OCI-LY3 (cell line): ENCODE data around the gene RBM11.

Source experiments
- H2AFZ ChIP-seq: fragments of 200-600, 300-600 bp; shearing (Covaris generic); 2 replicates; pipeline ENCODE4 v1.6.0; 2014; ENCODE audit warnings: antibody characterized with exemption, low read depth, low read length
- H3K27ac ChIP-seq: fragments of 200-600, 300-600 bp; sonication (generic); 2 replicates; pipeline ENCODE4 v1.5.1; 2014; ENCODE audit warnings: mild to moderate bottlenecking, low read length, moderate library complexity, mixed read lengths
- H3K27me3 ChIP-seq: fragments of 200-600, 300-600 bp; sonication (generic); 2 replicates; pipeline ENCODE4 v1.6.1; 2014; ENCODE audit warnings: low read depth, low read length, mixed read lengths
- H3K36me3 ChIP-seq: fragments of 200-600, 300-600 bp; sonication (generic); replicated peaks from 2 replicates; pipeline ENCODE3; 2014; ENCODE audit warnings: low read depth, low read length, mixed read lengths
- H3K4me1 ChIP-seq: fragments of 300-600, 200-600 bp; sonication (generic); 2 replicates; pipeline ENCODE4 v1.6.1; 2014; ENCODE audit warnings: low read length, mixed read lengths
- H3K4me2 ChIP-seq: fragments of 200-600, 300-600 bp; sonication (generic); 2 replicates; pipeline ENCODE4 v1.6.1; 2014; ENCODE audit warnings: low read length, mixed read lengths
- H3K4me3 ChIP-seq: fragments of 300-600, 200-600 bp; sonication (generic); 2 replicates; pipeline ENCODE4 v1.5.1; 2014; ENCODE audit warnings: antibody characterized with exemption, mild to moderate bottlenecking, low read length, moderate library complexity
- H3K79me2 ChIP-seq: fragments of 300-600, 200-600 bp; shearing (Covaris generic); 2 replicates; pipeline ENCODE4 v1.6.1; 2014; ENCODE audit warnings: mild to moderate bottlenecking, low read length, mixed read lengths
- H3K9ac ChIP-seq: fragments of 300-600, 200-600 bp; shearing (Covaris generic); 2 replicates; pipeline ENCODE4 v1.6.0; 2014; ENCODE audit warnings: mild to moderate bottlenecking, low read length, moderate library complexity
- H3K9me3 ChIP-seq: fragments of 200-600, 300-600 bp; shearing (Covaris generic); 2 replicates; pipeline ENCODE4 v1.6.1; 2014; ENCODE audit warnings: low read length, mixed read lengths; ENCODE audit not compliant: insufficient read depth
- H4K20me1 ChIP-seq: fragments of 200-600, 300-600 bp; sonication (generic); 2 replicates; pipeline ENCODE4 v1.6.1; 2016; ENCODE audit warnings: low read length, mixed read lengths; ENCODE audit not compliant: insufficient read depth
- EZH2phosphoT487 ChIP-seq: fragments of 200-600 bp; shearing (Covaris generic); IDR thresholded peaks from 2 replicates; pipeline ENCODE4 v1.6.1; 2018; ENCODE audit warnings: antibody characterized with exemption, mixed run types, low read depth
- TF ChIP-seq, protein P1 (sequence below): fragments of 200-600, 300-600 bp; sonication (generic); IDR thresholded peaks from 2 replicates; pipeline ENCODE4 v1.5.1; 2014; ENCODE audit warnings: antibody characterized with exemption, low read length, low read depth

The RBM11 gene

GRCh38 chr21:14259747-14260146 lies 43.8 kb downstream of the RBM11 start:
- no peak overlapping the region for H3K9ac ChIP-seq
- TF ChIP-seq, protein P1, sequence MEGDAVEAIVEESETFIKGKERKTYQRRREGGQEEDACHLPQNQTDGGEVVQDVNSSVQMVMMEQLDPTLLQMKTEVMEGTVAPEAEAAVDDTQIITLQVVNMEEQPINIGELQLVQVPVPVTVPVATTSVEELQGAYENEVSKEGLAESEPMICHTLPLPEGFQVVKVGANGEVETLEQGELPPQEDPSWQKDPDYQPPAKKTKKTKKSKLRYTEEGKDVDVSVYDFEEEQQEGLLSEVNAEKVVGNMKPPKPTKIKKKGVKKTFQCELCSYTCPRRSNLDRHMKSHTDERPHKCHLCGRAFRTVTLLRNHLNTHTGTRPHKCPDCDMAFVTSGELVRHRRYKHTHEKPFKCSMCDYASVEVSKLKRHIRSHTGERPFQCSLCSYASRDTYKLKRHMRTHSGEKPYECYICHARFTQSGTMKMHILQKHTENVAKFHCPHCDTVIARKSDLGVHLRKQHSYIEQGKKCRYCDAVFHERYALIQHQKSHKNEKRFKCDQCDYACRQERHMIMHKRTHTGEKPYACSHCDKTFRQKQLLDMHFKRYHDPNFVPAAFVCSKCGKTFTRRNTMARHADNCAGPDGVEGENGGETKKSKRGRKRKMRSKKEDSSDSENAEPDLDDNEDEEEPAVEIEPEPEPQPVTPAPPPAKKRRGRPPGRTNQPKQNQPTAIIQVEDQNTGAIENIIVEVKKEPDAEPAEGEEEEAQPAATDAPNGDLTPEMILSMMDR: peak; percentile 64
- no peak for TF ChIP-seq EZH2phosphoT487
- H4K20me1 ChIP-seq: no peaks in the 10 kb centered on the region
- H3K9me3 ChIP-seq: no peaks in the 10 kb centered on the region
- H3K4me2 ChIP-seq: no peak overlapping the region
- no peaks in the 10 kb centered on the region for H3K36me3 ChIP-seq
- no peak overlapping the region for H2AFZ ChIP-seq
- H3K27ac ChIP-seq: no peak overlapping the region
- no peak overlapping the region for H3K4me3 ChIP-seq
- H3K79me2 ChIP-seq: no peaks in the 10 kb centered on the region
- H3K27me3 ChIP-seq: no peaks in the 10 kb centered on the region
- H3K4me1 ChIP-seq: no peaks in the 10 kb centered on the region

GRCh38 chr21:14260174-14260764 lies 44.3 kb downstream of the RBM11 start:
- H3K4me2 ChIP-seq: no peak overlapping the region
- no peak overlapping the region for H3K4me3 ChIP-seq

DNA sequence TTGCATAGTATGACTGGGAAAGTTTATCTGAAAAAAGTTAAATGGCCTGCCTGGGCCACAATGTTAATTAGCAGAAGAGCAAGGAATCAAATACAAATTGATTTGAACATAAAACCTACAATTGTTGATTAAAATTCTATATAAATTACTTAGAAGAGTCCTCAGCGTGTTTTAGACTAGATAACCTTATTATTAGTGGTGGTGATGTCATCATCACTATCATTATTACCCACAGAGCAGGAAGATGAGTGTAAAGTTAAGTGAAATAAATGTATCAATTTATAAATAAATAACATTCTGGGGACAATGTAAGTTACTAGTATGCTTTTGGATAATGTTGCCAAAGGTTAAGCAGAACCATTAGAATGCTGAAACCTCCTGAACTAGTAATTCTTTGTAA lies 46.1 kb downstream of the RBM11 start:
- Histone ChIP-seq H3K36me3 (no peaks in the 10 kb centered on the region), H3K4me3 (no peak overlapping the region), H4K20me1 (no peaks in the 10 kb centered on the region), H2AFZ (no peak overlapping the region), H3K4me2 (no peak overlapping the region), H3K27ac (no peak overlapping the region), H3K9ac (no peak overlapping the region), H3K79me2 (no peaks in the 10 kb centered on the region), H3K4me1 (no peaks in the 10 kb centered on the region), H3K27me3 (no peaks in the 10 kb centered on the region), H3K9me3 (no peaks in the 10 kb centered on the region)
- TF ChIP-seq, protein P1: no peak
- no peak for TF ChIP-seq EZH2phosphoT487

More at GRCh38 chr21:14260174-14260764, 44.3 kb downstream of the RBM11 start:
- no peak overlapping the region for H2AFZ ChIP-seq
- TF ChIP-seq, protein P1: no peak
- no peak for TF ChIP-seq EZH2phosphoT487
- no peak overlapping the region for H3K9ac ChIP-seq
- no peaks in the 10 kb centered on the region for H3K9me3 ChIP-seq
- no peaks in the 10 kb centered on the region for H3K4me1 ChIP-seq
- no peaks in the 10 kb centered on the region for H3K36me3 ChIP-seq
- no peaks in the 10 kb centered on the region for H3K27me3 ChIP-seq
- no peak overlapping the region for H3K27ac ChIP-seq
- H3K79me2 ChIP-seq: no peaks in the 10 kb centered on the region
- H4K20me1 ChIP-seq: no peaks in the 10 kb centered on the region

- Histone ChIP-seq H3K9ac (no peak overlapping the region), H3K4me2 (no peak overlapping the region), H3K79me2 (no peaks in the 10 kb centered on the region), H4K20me1 (no peaks in the 10 kb centered on the region), H3K27me3 (no peaks in the 10 kb centered on the region), H3K9me3 (no peaks in the 10 kb centered on the region), H2AFZ (no peak overlapping the region), H3K4me3 (no peak overlapping the region), H3K4me1 (no peaks in the 10 kb centered on the region), H3K27ac (no peak overlapping the region), H3K36me3 (no peaks in the 10 kb centered on the region)
- TF ChIP-seq EZH2phosphoT487: no peak
- TF ChIP-seq, protein P1: no peak
Observed at GRCh38 chr21:14263879-14264278, 47.9 kb downstream of the RBM11 start.
